Uterus (tissue), 4 donors: ENCODE measurements around the gene SMCO4. TPM values are rescaled to one million over a fixed set of nuclear protein-coding genes. Genes with fewer than 3 reads are reported as not detected.
"Not testable (repeated sequence)": the region's sequence is repeated elsewhere in the genome, so short reads cannot be mapped to it uniquely, and the experiment has no call there.

Source experiments
- DNase-seq, 2 donors: peaks; one replicate each; pipeline ENCODE4 v3.0.0-alpha.2; 2019 to 2020
- H3K27ac ChIP-seq, 2 donors: fragments of 200-600 bp; sonication (generic); 1 replicate in 1 of 2; 2 replicates in 1 of 2; pipeline ENCODE4 v1.5.1; 2016 to 2018
- H3K27me3 ChIP-seq, 2 donors: fragments of 200-600 bp; sonication (generic); one replicate each; pipeline ENCODE4 v1.5.1; 2018 to 2019; ENCODE audit warnings: control low read depth in 1 of 2
- H3K36me3 ChIP-seq, 2 donors: fragments of 200-600 bp; sonication (generic); one replicate each; pipeline ENCODE4 v1.5.1; 2019; ENCODE audit warnings: control low read depth in 1 of 2
- H3K4me1 ChIP-seq, 2 donors: fragments of 200-600 bp; sonication (generic); one replicate each; pipeline ENCODE4 v1.5.1; 2018 to 2019; ENCODE audit warnings: control low read depth in 1 of 2
- H3K4me3 ChIP-seq, 2 donors: fragments of 200-600 bp; sonication (generic); 1 replicate in 1 of 2; 2 replicates in 1 of 2; pipeline ENCODE4 v1.5.1; 2018 to 2019; ENCODE audit warnings: mild to moderate bottlenecking in 1 of 2
- H3K9me3 ChIP-seq, 2 donors: fragments of 200-600 bp; sonication (generic); one replicate each; pipeline ENCODE4 v1.5.1; 2019; ENCODE audit warnings: control low read depth in 1 of 2
- CTCF ChIP-seq, 4 experiments: fragments of 200-600 bp in 2 of 4; fragments of 450-650 bp in 2 of 4; sonication (generic) in 2 of 4; IDR thresholded peaks; one replicate each; pipeline ENCODE4 v1.5.1; 2016 to 2019; ENCODE audit warnings: antibody characterized with exemption in 4 of 4, mild to moderate bottlenecking in 2 of 4, moderate library complexity in 1 of 4
- POLR2A ChIP-seq, 2 donors: fragments of 450-650 bp; IDR thresholded peaks; one replicate each; pipeline ENCODE4 v1.6.1; 2016; ENCODE audit warnings: antibody characterized with exemption in 2 of 2, mild to moderate bottlenecking in 1 of 2, moderate library complexity in 1 of 2
- intact Hi-C: fragments of 100-400 bp; cut with DNase I; formaldehyde crosslinking; loops from one replicate; pipeline ENCODE4 v1.15.1; 2023; ENCODE audit warnings: low total_unique reads
- total RNA-seq, 4 donors: library from RNA; depleted of rRNA in 3 of 4; stranded (reverse); fragments of >200 nt in 3 of 4; gene quantifications; one replicate each; pipeline versions ENCODE4 v1.1.0 to v1.2.4, GENCODE V29; 2014 to 2023
- donor health status: DM: yes; HTN: yes; CAD: no.

The SMCO4 gene
- total RNA-seq, 4 donors from 2014 or later = 7.2 to 30.0 (median 17.7) TPM

- DNase-seq = no peak
- Histone ChIP-seq H3K27ac (no peak overlapping the region), H3K36me3 (no peaks in the 10 kb centered on the region), H3K4me1 (no peaks in the 10 kb centered on the region), H3K9me3 (no peaks in the 10 kb centered on the region), H3K4me3 (no peak overlapping the region), H3K27me3 (no peaks in the 10 kb centered on the region)
- intact Hi-C loops = no loop called here
- TF ChIP-seq CTCF (IDR thresholded peaks at IDR 0.05) (no peak), POLR2A (IDR thresholded peaks at IDR 0.05) (no peak)
Observed at GRCh38 chr11:93468290-93468689, 74.9 kb downstream of the SMCO4 start.

GRCh38 chr11:93467054-93467453 is 76.1 kb downstream of the SMCO4 start:
- intact Hi-C loops = no loop called here
- Histone ChIP-seq H3K4me1 (no peaks in the 10 kb centered on the region), H3K36me3 (no peaks in the 10 kb centered on the region), H3K27ac (no peak overlapping the region), H3K27me3 (no peaks in the 10 kb centered on the region), H3K4me3 (no peak overlapping the region), H3K9me3 (no peaks in the 10 kb centered on the region)
- DNase-seq = no peak
- TF ChIP-seq POLR2A (IDR thresholded peaks at IDR 0.05) (no peak), CTCF (IDR thresholded peaks at IDR 0.05) (no peak)

- no peak overlapping the region for H3K4me3 ChIP-seq
- no peaks in the 10 kb centered on the region for H3K27me3 ChIP-seq
- no peak for DNase-seq
- intact Hi-C loops = no loop called here
- H3K9me3 ChIP-seq = no peaks in the 10 kb centered on the region
- H3K4me1 ChIP-seq = no peaks in the 10 kb centered on the region
- TF ChIP-seq CTCF (IDR thresholded peaks at IDR 0.05) = no peak
- TF ChIP-seq POLR2A (IDR thresholded peaks at IDR 0.05) = no peak
- H3K27ac ChIP-seq = no peak overlapping the region
- no peaks in the 10 kb centered on the region for H3K36me3 ChIP-seq
Observed at GRCh38 chr11:93464927-93465540, 78.2 kb downstream of the SMCO4 start.

GRCh38 chr11:93463666-93464065 is 79.5 kb downstream of the SMCO4 start:
- H3K4me1 ChIP-seq, intact Hi-C loops, H3K27ac ChIP-seq, H3K27me3 ChIP-seq, H3K9me3 ChIP-seq, H3K4me3 ChIP-seq, DNase-seq, H3K36me3 ChIP-seq: not testable (repeated sequence)

GRCh38 chr11:93458286-93458685 is 84.9 kb downstream of the SMCO4 start:
- Histone ChIP-seq H3K4me1 (no peaks in the 10 kb centered on the region), H3K27me3 (no peaks in the 10 kb centered on the region), H3K9me3 (no peaks in the 10 kb centered on the region), H3K27ac (no peak overlapping the region), H3K4me3 (no peak overlapping the region), H3K36me3 (no peaks in the 10 kb centered on the region)
- intact Hi-C loops = no loop called here
- TF ChIP-seq CTCF (IDR thresholded peaks at IDR 0.05) (no peak), POLR2A (IDR thresholded peaks at IDR 0.05) (no peak)
- DNase-seq = no peak

GRCh38 chr11:93444617-93445073 is 98.5 kb downstream of the SMCO4 start:
- intact Hi-C loops = no loop called here
- DNase-seq = no peak

GRCh38 chr11:93443232-93443631 is 100.0 kb downstream of the SMCO4 start:
- H3K36me3 ChIP-seq, H3K4me3 ChIP-seq, H3K9me3 ChIP-seq, H3K27me3 ChIP-seq, intact Hi-C loops, H3K4me1 ChIP-seq, H3K27ac ChIP-seq, DNase-seq: not testable (repeated sequence)

More at GRCh38 chr11:93444617-93445073, 98.5 kb downstream of the SMCO4 start:
- H3K9me3 ChIP-seq = no peaks in the 10 kb centered on the region
- TF ChIP-seq POLR2A (IDR thresholded peaks at IDR 0.05) (no peak), CTCF (IDR thresholded peaks at IDR 0.05) (no peak)
- no peaks in the 10 kb centered on the region for H3K36me3 ChIP-seq
- no peaks in the 10 kb centered on the region for H3K4me1 ChIP-seq
- H3K27ac ChIP-seq = no peak overlapping the region
- no peaks in the 10 kb centered on the region for H3K27me3 ChIP-seq
- H3K4me3 ChIP-seq = no peak overlapping the region
